Left colon (tissue), 2 donors: ENCODE results near the gene HGFAC. TPM values are rescaled to one million over a fixed set of nuclear protein-coding genes. Genes with fewer than 3 reads are reported as not detected.
"Not testable (repeated sequence)": the region's sequence is repeated elsewhere in the genome, so short reads cannot be mapped to it uniquely, and the experiment has no call there.

Experiments used
- ATAC-seq: fragments of 200-7000 bp; cut with Tn5 transposase; one replicate; pipeline ENCODE4 v1.9.1; 2020; ENCODE audit warnings: mild to moderate bottlenecking, moderate library complexity
- DNase-seq, 2 donors: peaks; one replicate each; pipeline ENCODE4 v3.0.0-alpha.2; 2020
- intact Hi-C, 2 donors: fragments of 100-400 bp; cut with DNase I in 1 of 2; cut with micrococcal nuclease in 1 of 2; formaldehyde crosslinking; loops; one replicate each; pipeline versions ENCODE4 v1.11.2 to v1.14.0; 2022; cut with DNase I, micrococcal nuclease
- total RNA-seq, 2 donors: library from RNA; stranded (reverse); fragmentation: NEBNext Ultra II Directional; extraction: Animal tissue kit (Norgen Biotek cat#: 25700); gene quantifications; one replicate each; pipeline ENCODE4 v1.2.1, GENCODE V29; 2021
- donor health status: DM: no; HTN: no; CAD: no.
- donor health status: DM: yes; HTN: yes; CAD: no.

HGFAC gene
- total RNA-seq, 2 donors from 2014 or later = not detected

DNA sequence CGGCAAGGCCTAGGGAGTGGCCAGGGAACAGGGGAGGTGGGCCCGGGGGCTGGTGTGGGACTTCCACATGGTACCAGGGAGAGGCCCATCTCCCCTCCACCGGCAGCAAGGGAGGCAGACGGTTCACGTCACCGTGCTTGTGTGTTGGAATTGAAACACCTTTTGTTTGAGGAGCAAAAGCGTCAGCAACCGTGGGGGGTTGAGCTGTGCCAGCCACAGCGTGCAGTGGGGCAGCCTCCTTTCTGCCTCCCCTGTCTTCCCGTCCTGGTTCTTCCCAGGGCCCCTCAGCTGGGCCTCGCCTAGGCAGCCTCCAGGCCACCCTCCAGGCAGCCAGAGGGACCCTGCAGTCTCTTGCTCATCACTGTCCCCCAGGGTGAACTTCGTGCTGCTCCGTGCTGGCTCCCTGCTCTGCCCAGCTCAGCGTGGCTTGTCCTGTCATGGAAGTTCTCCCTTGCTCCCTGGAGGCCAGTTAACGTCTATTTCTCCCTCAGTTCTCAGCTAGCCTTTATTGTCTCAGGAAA, 32.1 kb upstream of the HGFAC start:
- DNase-seq (peak in 1 of 2 donors; percentile 8), ATAC-seq (no peak)
- intact Hi-C loops = no loop called here

- DNase-seq (peak in 1 of 2 donors; percentile 14), ATAC-seq (no peak)
- intact Hi-C loops = no loop called here
Observed at GRCh38 chr4:3410401-3411135, 31.2 kb upstream of the HGFAC start.

DNA sequence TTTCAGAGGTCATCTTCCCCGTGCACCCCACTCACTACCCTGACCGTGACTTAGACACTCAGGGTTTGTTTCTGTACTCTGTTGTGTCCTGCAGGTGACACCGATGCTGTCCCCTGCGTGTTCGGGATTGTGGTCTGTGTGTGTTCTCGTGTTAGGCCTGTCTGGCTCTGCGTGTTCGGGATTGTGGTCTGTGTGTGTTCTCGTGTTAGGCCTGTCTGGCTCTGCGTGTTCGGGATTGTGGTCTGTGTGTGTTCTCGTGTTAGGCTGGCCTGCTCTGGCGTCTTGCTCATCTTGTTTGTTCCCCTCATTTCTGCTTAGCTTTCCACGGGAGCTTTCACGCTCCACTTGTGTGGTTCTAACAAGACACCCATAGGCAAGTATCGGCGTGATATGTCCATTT, 30.6 kb upstream of the HGFAC start:
- ATAC-seq, intact Hi-C loops, DNase-seq: not testable (repeated sequence)

DNA sequence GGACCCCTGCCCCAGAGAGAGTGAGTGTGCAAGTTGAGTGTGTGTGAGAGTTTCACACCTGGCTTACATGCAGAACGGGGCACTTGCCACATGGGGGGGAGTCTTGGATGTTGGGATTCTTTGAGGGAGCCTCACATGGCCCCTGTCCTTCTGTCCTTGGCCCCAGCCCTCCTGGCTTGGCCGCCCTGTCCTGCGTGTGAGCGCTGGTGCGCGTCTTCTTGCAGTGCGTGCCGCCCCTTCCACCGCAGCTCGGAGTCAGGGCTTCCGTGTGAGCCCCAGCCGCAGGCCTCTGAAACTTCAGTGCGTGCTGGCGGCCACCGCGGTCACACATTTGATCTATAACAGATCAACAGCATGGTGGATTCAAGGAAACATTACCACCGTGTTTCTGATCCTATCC, 30.1 kb upstream of the HGFAC start:
- intact Hi-C loops = no loop called here
- no peak for ATAC-seq
- DNase-seq = peak in 1 of 2 donors; percentile 10

DNA sequence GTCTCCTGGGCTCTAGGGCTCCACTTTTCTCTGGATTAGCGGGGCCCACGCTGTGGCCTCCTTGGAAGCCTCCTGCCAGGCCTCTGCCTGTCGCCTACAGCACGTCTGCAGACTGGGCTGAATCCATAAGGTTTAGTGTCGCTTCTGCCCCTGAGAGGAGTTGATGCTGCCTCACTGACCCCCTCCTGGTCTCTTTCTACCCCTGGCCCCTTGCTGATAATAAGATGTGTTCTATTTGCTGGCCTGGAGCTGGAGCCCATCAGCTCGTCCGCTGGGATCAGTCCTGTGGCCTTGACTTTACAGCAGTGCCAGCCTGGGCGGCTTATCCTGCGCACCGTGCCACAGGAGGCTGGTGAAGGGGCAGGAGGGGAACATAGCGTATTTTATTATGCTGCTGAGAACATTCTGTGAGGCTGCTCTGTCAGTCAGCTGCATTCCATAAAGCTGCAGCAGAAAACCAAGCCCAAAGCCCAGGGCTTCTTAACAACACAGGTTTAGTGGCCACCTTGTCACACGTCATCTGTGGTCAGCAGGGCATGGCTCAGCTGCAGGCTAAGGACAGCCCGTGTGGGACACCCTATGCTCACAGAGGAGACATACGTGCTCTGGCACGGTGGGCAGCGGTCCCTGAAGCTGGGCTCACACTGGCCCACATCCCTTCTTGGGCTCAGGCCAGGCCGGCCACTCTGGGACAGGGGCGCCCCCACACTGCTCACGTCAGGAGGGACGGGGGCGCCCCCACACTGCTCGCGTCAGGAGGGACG, 29.3 kb upstream of the HGFAC start:
- DNase-seq (peak in 1 of 2 donors; percentile 6), ATAC-seq (no peak)
- intact Hi-C loops = no loop called here

DNA sequence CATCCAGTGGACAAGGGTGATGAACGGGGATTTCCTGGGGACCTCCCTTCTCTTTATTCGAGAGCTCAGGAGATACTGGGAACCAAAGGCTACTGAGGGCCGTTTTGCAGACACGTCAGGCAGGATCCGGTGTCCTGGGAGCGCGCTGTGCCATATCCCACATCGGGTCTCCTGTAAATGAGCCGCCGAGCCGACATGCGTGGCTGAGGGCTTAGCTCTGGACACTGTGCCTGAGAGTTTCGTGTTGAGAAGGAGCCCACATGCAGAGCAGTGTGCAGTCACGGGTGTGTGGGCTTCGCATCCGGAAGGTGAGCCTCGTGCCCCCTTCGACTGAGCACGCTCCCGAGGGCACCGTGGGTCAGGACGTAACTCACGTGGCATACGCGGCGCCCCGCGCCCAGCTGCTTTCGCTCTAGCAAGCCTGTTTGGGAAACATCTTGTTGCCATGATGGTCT, 28.5 kb upstream of the HGFAC start:
- intact Hi-C loops = no loop called here
- ATAC-seq (no peak), DNase-seq (peak in 1 of 2 donors; percentile 7)

- intact Hi-C loops = no loop called here
- no peak for ATAC-seq
- DNase-seq = peak in 1 of 2 donors; percentile 20
Observed at GRCh38 chr4:3413675-3414420, 27.9 kb upstream of the HGFAC start.

GRCh38 chr4:3414421-3415279, 27.1 kb upstream of the HGFAC start:
- ATAC-seq = no peak
- intact Hi-C loops = no loop called here

GRCh38 chr4:3415471-3416141, 26.2 kb upstream of the HGFAC start:
- DNase-seq = peak in 1 of 2 donors; percentile 16
- ATAC-seq = no peak
- intact Hi-C loops = no loop called here

More at GRCh38 chr4:3414421-3415279, 27.1 kb upstream of the HGFAC start:
- DNase-seq = peak in 1 of 2 donors; percentile 27

DNA sequence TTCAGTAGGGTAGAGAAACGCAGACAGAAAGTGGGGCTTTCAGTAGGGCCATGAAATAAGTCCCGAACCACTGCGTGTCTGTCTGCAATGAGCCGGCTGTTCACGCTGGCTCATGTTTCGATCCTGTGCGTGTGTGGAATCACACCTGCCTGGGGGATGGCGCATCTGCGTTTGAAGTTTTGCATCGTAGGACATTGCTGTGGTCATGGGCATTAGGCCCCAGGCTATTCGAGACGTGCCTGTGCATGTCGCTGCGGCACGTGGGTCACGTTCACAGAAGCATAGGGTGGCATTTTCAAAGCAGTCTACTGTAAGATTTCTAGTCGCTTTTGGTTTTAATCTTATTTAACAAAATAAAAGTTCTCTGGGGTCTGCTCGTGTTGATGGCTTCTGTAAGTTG, 25.5 kb upstream of the HGFAC start:
- intact Hi-C loops = no loop called here
- peak in 1 of 2 donors; percentile 4 for DNase-seq
- ATAC-seq = no peak

DNA sequence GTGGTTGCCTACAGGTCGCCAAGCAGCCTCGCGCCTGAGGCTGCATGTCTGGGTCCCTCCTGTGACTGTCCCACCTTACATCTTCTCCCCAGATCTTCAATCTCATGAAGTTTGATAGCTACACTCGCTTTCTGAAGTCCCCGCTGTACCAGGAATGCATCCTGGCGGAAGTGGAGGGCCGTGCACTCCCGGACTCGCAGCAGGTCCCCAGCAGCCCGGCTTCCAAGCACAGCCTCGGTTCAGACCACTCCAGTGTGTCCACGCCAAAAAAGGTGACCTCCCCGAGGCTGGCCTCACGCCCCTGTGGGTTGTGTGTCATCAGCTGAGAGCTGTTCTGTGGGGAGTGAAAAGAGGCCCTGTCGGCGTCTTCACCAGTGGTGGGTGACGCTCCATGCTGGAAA, 24.9 kb upstream of the HGFAC start:
- ATAC-seq (no peak), DNase-seq (peak in 1 of 2 donors; percentile 10)
- intact Hi-C loops = no loop called here

- no peak for ATAC-seq
- DNase-seq = peak in 1 of 2 donors; percentile 17
- intact Hi-C loops = no loop called here
Observed at GRCh38 chr4:3417448-3417847, 24.3 kb upstream of the HGFAC start.

GRCh38 chr4:3418029-3418762, 23.6 kb upstream of the HGFAC start:
- DNase-seq = peak in 1 of 2 donors; percentile 20
- intact Hi-C loops = no loop called here
- ATAC-seq = no peak

DNA sequence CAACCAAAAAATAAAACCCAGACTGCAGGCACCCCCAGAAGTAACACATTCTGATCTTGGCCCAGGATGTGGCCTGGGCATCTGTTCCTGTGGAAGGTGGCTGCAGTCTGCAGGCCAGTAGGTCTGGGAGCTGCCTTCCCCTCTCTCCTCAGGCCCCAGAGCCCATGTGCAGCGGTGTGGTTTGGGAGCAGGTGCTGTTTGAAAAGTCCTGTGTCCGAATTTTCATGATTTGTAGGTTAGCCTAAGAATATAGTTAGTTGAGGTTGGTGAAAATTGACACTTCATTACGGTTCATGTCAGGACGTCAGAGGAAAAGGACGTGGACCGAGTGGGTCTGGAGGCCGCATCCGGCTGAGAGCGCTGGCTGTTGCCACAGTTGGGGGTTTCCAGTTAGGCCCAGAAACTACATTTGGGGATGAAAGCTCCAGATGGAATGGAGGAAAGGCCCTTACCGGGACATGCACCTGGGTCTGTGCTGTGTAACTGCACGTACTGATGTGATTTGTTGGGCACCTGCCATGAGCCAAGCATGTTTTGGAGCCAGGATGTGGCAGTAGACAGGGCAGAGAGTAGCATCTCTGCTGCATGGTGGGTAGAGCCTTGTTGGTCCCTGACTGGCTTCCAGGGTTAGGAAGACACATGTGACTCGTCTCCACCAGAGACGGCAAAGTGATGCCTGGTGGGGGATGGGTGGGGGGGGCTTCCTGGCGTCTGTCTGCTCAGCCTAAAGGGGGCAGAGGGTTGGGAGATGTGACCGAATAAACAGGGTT, 21.7 kb upstream of the HGFAC start:
- intact Hi-C loops = no loop called here
- DNase-seq (no peak), ATAC-seq (no peak)

DNA sequence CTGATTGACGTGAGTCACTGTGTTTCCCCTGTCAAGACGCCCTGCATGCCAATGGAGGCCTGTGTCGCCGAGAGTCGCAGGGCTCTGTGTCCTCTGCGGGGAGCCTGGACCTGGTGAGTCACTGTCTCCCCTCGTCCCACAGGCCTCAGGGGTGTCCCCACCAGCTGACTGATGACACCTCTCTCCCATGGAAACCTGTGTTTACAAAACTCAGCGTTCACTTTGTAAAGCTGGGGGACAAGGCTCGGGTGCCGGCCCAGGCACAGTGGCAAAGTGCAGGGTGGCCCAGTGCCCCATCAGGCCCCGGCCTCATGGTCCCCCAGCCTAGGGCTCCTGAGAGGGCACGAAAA, 21.2 kb upstream of the HGFAC start:
- ATAC-seq = no peak

DNA sequence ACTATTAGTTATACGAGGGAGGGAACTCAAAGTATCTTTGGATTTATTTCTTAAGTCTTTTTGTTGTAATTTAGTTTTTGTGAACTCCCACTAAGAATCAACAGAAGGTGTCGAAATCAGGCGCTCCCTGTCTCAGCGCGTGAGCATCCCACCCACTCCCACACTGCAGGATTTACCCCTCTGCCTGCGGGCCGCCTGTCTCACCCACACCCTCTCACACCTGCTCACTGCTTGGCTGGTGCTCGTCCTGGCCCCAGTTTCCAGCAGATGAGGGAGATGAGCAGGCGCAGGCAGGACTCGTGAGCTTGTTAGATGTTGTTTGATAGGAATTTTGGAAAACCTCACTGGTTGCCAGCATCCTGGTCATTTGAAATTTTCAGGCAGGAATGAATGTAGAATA, 20.8 kb upstream of the HGFAC start:
- DNase-seq (no peak), ATAC-seq (no peak)
- intact Hi-C loops = no loop called here

More for the DNA sequence above, 21.2 kb upstream of the HGFAC start:
- no peak for DNase-seq
- intact Hi-C loops = no loop called here
